Esophagus squamous epithelium (tissue), 5 donors: ENCODE data around the gene HMG20A. TPM values are rescaled to one million over a fixed set of nuclear protein-coding genes. Genes with fewer than 3 reads are reported as not detected.
"Not testable (repeated sequence)": the region's sequence is repeated elsewhere in the genome, so short reads cannot be mapped to it uniquely, and the experiment has no call there.

Source experiments
- DNase-seq: peaks from one replicate; lab custom pipeline; 2025; lab: John Stamatoyannopoulos, UW
- H3K27ac ChIP-seq, 4 donors: fragments of 200-600 bp; sonication (generic); one replicate each; pipeline ENCODE4 v1.5.1; 2016 to 2019; ENCODE audit warnings: mild to moderate bottlenecking in 1 of 4
- H3K27me3 ChIP-seq, 4 donors: fragments of 200-600 bp; sonication (generic); 1 replicate in 3 of 4; 2 replicates in 1 of 4; pipeline versions ENCODE4 v1.5.1 to v1.6.0; 2017 to 2021; ENCODE audit warnings: antibody characterized with exemption in 1 of 4
- H3K36me3 ChIP-seq, 3 donors: fragments of 200-600 bp; sonication (generic); one replicate each; pipeline ENCODE4 v1.5.1; 2016 to 2019
- H3K4me1 ChIP-seq, 3 donors: fragments of 200-600 bp; sonication (generic); one replicate each; pipeline ENCODE4 v1.5.1; 2017 to 2019
- H3K4me3 ChIP-seq, 4 donors: fragments of 200-600 bp; sonication (generic); 1 replicate in 3 of 4; 2 replicates in 1 of 4; pipeline ENCODE4 v1.5.1; 2016 to 2019; ENCODE audit warnings: mild to moderate bottlenecking in 2 of 4, moderate library complexity in 1 of 4
- H3K9me3 ChIP-seq, 3 donors: fragments of 200-600 bp; sonication (generic); one replicate each; pipeline ENCODE4 v1.5.1; 2016 to 2019
- POLR2A ChIP-seq, 4 donors: fragments of 450-650 bp; IDR thresholded peaks; one replicate each; pipeline ENCODE4 v1.6.1; 2017; ENCODE audit warnings: antibody characterized with exemption in 4 of 4, mild to moderate bottlenecking in 4 of 4, moderate library complexity in 3 of 4
- WGBS, 2 donors: methylation state at CpG; one replicate each; pipeline ENCODE4 v1.1.5; 2018; 5-methylcytosine and 5-hydroxymethylcytosine counted together
- intact Hi-C: fragments of 100-400 bp; cut with DNase I; formaldehyde crosslinking; loops from one replicate; pipeline ENCODE4 v1.15.0; 2022
- total RNA-seq, 4 donors: library from RNA; depleted of rRNA; stranded (reverse); fragments of >200 nt; gene quantifications; one replicate each; pipeline ENCODE4 v1.1.0, GENCODE V29; 2016
- TF ChIP-seq, protein P1 (sequence below), 6 experiments: fragments of 450-650 bp in 4 of 6; fragments of 200-600 bp in 2 of 6; sonication (generic) in 2 of 6; IDR thresholded peaks; one replicate each; pipeline ENCODE4 v1.5.1; 2016 to 2019; ENCODE audit warnings: antibody characterized with exemption in 6 of 6, mild to moderate bottlenecking in 4 of 6, moderate library complexity in 4 of 6
- donor health status: DM: yes; HTN: yes; CAD: no.

Gene HMG20A
- total RNA-seq, 4 donors from 2014 or later, result 7.9 to 22.7 (median 12.9) TPM

DNA sequence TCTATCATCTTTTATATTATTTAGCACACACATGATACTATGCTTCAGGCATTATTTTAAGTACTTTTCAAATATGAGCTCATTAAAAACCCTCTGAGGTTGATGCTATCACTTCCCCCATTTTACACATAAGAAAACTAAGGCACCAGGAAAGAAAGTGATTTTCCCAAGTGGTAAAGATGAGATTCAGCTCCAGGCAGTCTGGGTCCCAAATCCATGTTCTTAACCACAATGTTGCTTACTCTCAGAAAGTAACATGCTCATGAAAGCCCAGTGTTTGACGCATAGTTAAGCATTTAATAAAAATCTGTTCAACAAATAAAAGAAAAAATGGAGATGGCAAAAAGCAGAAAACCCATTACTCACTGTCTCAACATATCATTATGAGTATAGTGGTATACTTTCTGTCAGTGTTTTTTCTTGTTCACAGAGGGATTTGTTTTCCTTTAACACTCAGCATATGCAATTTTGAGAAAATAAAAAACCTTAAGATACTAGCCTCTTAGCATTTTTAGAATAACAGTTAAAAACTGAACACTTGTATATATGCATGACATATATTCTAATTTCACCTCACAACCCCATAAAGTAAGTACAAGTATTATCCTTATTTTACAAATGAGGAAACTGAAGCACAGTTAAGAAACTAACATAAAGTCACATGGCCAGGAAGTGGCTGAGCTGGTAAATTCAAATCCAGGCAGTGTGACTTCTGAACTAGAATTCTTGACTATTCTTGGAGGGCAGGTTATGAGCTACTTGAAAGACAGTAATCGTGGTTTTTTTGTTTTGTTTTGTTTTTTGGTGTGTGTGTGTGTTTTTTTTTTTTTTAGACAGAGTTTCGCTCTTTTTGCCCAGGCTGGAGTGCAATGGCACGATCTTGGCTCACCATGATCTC lies 11.2 kb upstream of the HMG20A start:
- no peak for DNase-seq
- 62 to 68% methylated on average over 3 to 4 of the region's 4 CpGs for WGBS, 2 donors
- intact Hi-C loops, result no loop called here
- Histone ChIP-seq H3K4me3 (no peak overlapping the region), H3K9me3 (no peaks in the 10 kb centered on the region), H3K27me3 (no peaks in the 10 kb centered on the region), H3K4me1 (peaks cover 0 to 18% (median 0%) of the 10 kb centered on the region in 3 donors), H3K27ac (no peak overlapping the region), H3K36me3 (no peaks in the 10 kb centered on the region)
- no peak for TF ChIP-seq POLR2A (IDR thresholded peaks at IDR 0.05)
- TF ChIP-seq, protein P1, sequence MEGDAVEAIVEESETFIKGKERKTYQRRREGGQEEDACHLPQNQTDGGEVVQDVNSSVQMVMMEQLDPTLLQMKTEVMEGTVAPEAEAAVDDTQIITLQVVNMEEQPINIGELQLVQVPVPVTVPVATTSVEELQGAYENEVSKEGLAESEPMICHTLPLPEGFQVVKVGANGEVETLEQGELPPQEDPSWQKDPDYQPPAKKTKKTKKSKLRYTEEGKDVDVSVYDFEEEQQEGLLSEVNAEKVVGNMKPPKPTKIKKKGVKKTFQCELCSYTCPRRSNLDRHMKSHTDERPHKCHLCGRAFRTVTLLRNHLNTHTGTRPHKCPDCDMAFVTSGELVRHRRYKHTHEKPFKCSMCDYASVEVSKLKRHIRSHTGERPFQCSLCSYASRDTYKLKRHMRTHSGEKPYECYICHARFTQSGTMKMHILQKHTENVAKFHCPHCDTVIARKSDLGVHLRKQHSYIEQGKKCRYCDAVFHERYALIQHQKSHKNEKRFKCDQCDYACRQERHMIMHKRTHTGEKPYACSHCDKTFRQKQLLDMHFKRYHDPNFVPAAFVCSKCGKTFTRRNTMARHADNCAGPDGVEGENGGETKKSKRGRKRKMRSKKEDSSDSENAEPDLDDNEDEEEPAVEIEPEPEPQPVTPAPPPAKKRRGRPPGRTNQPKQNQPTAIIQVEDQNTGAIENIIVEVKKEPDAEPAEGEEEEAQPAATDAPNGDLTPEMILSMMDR (IDR thresholded peaks at IDR 0.05), result no peak

DNA sequence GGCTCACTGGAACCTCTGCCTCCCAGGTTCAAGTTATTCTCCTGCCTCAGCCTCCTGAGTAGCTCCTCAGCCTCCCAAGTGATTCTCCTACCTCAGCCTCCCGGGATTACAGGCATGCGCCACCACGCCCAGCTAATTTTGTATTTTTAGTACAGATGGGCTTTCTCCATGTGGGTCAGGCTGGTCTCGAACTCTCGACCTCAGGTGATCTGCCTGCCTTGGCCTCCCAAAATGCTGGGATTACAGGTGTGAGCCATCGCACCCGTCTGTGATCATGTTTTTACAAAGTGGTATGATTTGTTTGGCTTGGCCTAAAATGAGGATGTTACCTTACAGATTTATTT lies 10.6 kb upstream of the HMG20A start:
- peaks cover 0 to 18% (median 0%) of the 10 kb centered on the region in 3 donors for H3K4me1 ChIP-seq
- H3K27ac ChIP-seq, H3K36me3 ChIP-seq, intact Hi-C loops, DNase-seq, H3K4me3 ChIP-seq, H3K27me3 ChIP-seq, H3K9me3 ChIP-seq: not testable (repeated sequence)
- 86 to 89% methylated on average over 7 of the region's 7 CpGs for WGBS, 2 donors

DNA sequence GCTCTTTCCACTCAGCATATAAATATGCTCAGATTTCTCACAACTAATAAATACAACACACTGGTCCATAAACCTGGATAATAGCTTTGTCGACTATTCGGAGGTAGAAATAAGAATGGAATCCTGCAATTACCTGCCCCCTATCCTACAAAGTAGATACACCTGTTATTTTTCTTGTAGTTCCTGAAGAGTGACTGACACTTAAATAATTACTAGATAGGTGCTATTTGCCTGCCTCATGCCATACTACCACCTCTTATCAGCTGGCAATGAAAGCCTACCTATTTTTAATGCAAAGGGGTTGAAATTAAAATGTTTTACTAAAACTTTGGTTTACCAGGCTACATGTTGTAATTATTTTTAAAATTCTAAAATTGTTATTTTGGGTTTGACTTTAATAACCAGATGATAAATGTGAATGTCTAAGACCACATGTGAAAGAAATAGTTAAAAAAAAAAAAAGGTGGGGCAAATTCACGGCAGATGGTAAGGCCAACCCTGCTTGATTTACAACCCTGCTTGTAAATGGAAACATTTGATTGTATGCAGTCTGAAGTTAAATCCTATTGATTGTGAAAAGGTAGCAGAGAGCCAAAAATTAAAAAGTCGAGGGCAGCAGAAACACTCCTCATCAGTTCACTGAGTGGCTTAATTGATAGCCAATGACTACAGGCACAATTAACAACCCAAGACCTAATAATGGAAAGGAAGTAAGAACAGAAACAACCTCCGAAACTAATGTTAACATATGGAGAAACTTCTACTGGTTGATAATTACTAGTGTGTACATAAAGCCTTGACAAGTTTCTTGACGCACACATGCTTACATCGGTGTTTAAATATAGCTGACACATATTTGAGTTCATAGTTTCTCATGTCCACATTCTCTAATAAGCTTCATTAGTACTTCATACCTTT lies 9.7 kb upstream of the HMG20A start:
- intact Hi-C loops, result no loop called here
- no peaks in the 10 kb centered on the region for H3K36me3 ChIP-seq
- no peak overlapping the region for H3K4me3 ChIP-seq
- H3K4me1 ChIP-seq, result peaks cover 0 to 18% (median 5%) of the 10 kb centered on the region in 3 donors
- no peaks in the 10 kb centered on the region for H3K27me3 ChIP-seq
- no peaks in the 10 kb centered on the region for H3K9me3 ChIP-seq
- WGBS, 2 donors, result 75 to 84% methylated on average over 7 of the region's 7 CpGs
- DNase-seq, result no peak
- TF ChIP-seq POLR2A (IDR thresholded peaks at IDR 0.05), result no peak
- no peak overlapping the region for H3K27ac ChIP-seq

DNA sequence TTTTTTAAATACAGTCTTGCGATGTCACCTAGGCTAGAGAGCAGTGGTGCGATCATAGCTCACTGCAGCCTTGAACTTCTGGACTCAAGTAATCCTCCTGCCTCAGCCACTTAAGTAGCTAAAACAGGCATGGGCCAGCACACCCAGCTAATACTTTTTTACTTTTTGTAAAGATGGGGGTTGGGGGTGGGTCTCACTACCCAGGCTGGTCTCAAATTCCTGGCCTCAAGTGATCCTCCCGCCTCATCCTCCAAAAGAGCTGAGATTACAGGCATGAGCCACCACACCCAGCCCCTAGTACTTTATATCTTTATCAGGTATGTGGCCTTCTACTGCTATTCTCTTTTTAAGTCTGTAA lies 9.1 kb upstream of the HMG20A start:
- H3K27ac ChIP-seq, result no peak overlapping the region
- TF ChIP-seq POLR2A (IDR thresholded peaks at IDR 0.05), result no peak
- TF ChIP-seq, protein P1 (IDR thresholded peaks at IDR 0.05), result no peak
- 95 to 100% methylated on average over 3 of the region's 3 CpGs for WGBS, 2 donors
- H3K4me1 ChIP-seq, result peaks cover 0 to 23% (median 5%) of the 10 kb centered on the region in 3 donors
- no peaks in the 10 kb centered on the region for H3K36me3 ChIP-seq
- H3K9me3 ChIP-seq, result no peaks in the 10 kb centered on the region
- H3K4me3 ChIP-seq, result no peak overlapping the region
- no peaks in the 10 kb centered on the region for H3K27me3 ChIP-seq
- intact Hi-C loops, result no loop called here
- DNase-seq, result no peak

DNA sequence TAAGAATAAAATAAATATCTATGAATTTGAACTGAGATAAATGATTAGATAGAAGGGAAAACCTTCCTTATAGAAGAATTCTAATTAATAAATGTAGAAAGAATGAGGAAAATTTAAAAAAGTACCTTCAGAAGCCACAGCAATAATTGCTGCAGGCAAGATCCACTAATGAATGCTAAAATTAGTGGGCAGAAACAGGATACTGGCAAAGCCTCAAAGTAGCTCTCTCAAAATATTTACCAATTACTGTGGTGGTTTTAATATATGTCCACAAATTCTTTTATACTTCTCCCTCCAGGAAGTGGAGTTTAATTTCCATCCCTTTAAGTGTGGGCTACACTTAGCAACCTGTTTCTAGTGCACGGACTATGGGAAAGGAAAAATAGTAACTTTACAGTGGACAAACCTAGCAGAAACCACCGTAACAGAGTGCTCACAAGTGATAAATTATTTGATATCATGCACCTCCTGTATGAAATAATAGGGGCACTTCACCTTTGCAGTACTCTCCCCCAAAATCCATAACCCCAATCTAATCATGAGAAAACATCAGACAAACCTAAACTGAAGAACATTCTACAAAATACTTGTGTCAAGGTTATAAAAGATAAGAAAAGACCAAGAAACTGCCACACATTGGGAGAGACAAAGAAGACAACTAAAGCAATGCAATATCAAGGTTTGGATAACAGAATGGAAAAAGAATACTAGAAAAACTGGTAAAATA lies 7.6 kb upstream of the HMG20A start:
- Histone ChIP-seq H3K9me3 (no peaks in the 10 kb centered on the region), H3K27ac (no peak overlapping the region), H3K27me3 (no peaks in the 10 kb centered on the region), H3K4me3 (no peak overlapping the region), H3K4me1 (peaks cover 0 to 39% (median 5%) of the 10 kb centered on the region in 3 donors), H3K36me3 (no peaks in the 10 kb centered on the region)
- no peak for DNase-seq
- no peak for TF ChIP-seq POLR2A (IDR thresholded peaks at IDR 0.05)
- TF ChIP-seq, protein P1 (IDR thresholded peaks at IDR 0.05), result no peak
- intact Hi-C loops, result no loop called here
- WGBS, 2 donors, result 52 to 64% methylated on average over 2 of the region's 2 CpGs
